Epithelial cell of proximal tubule (primary cell): ENCODE measurements around the gene UBXN10. TPM values are rescaled to one million over a fixed set of nuclear protein-coding genes. Genes with fewer than 3 reads are reported as not detected.

Source experiments
- DNase-seq: peaks from one replicate; pipeline ENCODE4 v3.0.0-alpha.2; 2011; ENCODE audit warnings: low read depth
- H3K4me3 ChIP-seq: 2 replicates; pipeline ENCODE4 v1.5.1; 2011; ENCODE audit warnings: low read depth, mild to moderate bottlenecking, low read length
- total RNA-seq: library from RNA; depleted of rRNA; stranded (reverse); fragments of >200 nt; gene quantifications from 2 replicates; pipeline ENCODE4 v1.2.3, GENCODE V29; 2015
- TF ChIP-seq, protein P1 (sequence below): conservative IDR thresholded peaks from 2 replicates; pipeline ENCODE4 v1.5.1; 2012; ENCODE audit warnings: low read depth, mild to moderate bottlenecking, low read length

The UBXN10 gene
- total RNA-seq, 1 donor from 2014 or later, result 0.23 TPM

GRCh38 chr1:20199840-20200239, 13.9 kb downstream of the UBXN10 start:
- DNase-seq, result no peak
- no peak overlapping the region for H3K4me3 ChIP-seq
- TF ChIP-seq, protein P1, sequence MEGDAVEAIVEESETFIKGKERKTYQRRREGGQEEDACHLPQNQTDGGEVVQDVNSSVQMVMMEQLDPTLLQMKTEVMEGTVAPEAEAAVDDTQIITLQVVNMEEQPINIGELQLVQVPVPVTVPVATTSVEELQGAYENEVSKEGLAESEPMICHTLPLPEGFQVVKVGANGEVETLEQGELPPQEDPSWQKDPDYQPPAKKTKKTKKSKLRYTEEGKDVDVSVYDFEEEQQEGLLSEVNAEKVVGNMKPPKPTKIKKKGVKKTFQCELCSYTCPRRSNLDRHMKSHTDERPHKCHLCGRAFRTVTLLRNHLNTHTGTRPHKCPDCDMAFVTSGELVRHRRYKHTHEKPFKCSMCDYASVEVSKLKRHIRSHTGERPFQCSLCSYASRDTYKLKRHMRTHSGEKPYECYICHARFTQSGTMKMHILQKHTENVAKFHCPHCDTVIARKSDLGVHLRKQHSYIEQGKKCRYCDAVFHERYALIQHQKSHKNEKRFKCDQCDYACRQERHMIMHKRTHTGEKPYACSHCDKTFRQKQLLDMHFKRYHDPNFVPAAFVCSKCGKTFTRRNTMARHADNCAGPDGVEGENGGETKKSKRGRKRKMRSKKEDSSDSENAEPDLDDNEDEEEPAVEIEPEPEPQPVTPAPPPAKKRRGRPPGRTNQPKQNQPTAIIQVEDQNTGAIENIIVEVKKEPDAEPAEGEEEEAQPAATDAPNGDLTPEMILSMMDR, result no peak

DNA sequence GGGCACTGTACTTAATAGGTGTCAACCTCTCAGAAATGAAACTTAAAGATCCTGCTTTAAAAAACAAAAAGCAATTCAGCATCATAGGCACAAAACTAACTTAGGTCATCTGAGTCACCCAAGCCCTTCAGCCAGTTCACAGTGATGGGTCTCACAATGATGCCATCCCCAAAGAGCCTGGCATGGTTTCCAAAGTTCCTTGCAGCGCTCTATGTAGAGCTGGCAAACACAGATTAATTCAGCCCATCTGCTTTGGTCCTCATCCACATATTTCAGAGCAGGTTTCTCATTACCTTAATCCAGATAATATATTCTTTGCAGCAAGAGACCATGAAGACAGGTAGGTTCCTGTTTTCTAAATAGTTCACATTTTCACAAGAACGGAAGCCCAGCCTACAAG, 15.1 kb downstream of the UBXN10 start:
- H3K4me3 ChIP-seq, result no peak overlapping the region
- DNase-seq, result no peak

DNA sequence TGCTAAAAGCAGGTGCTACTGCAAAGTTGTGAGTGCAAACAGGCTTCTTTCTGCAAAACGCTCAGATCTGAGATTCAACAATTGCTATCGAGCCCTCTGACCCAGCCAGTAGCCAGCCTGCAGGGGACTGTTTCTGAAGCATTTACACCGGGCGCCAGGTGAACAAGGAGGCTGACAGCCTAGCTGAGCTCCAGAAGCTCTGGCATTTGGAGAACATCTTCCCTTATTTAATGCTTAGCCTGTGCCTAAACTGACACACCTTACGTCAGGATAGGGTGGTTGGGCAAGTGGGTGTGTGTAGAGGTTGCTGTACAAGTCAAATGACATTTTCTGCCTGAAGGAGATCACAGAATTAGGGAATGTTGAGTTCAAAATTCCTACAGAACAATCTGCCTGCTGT, 16.3 kb downstream of the UBXN10 start:
- TF ChIP-seq, protein P1, result no peak

More for the DNA sequence above, 15.1 kb downstream of the UBXN10 start:
- TF ChIP-seq, protein P1, result no peak

GRCh38 chr1:20207546-20207945, 21.6 kb downstream of the UBXN10 start:
- TF ChIP-seq, protein P1, result no peak
- H3K4me3 ChIP-seq, result no peak overlapping the region
- no peak for DNase-seq

More for the DNA sequence above, 16.3 kb downstream of the UBXN10 start:
- no peak for DNase-seq
- H3K4me3 ChIP-seq, result no peak overlapping the region

- DNase-seq, result no peak
- H3K4me3 ChIP-seq, result no peak overlapping the region
- TF ChIP-seq, protein P1, result no peak
Measured at GRCh38 chr1:20209471-20209870, 23.6 kb downstream of the UBXN10 start.

DNA sequence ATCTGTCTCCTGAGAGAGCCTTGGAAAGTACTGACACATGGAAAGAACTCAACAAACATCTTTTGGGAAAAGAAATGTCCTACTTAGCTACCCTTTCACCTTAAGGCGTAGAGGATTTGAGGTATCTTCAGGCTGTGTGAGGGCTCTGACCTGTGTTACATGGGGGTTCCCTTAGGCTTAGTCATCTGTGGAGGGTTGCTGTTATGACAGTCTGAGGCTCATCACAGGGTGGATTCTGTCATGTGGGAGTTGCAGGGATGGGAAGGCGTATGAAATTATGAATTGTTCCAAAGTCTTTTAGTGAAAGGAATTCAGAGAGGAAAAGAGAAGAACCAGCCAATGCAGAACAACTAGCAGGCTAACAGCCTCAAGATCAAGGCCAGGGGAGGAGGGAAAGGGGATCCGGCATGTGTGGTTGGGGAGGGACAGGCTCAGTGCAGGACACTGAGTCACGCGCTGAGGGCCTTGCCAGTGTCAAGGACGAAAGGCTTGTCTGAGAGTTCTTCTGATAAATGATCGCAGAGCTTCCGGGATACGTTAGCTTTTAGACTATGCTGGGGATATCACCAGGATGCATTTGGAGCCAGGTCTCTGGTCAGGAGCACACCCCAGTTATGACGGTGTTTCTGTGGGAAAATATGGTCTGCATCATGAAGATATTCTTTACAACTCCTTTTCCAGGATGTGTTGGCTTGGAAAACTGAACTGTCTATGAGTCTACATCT, 25.0 kb downstream of the UBXN10 start:
- DNase-seq, result no peak

More for the DNA sequence above, 25.0 kb downstream of the UBXN10 start:
- TF ChIP-seq, protein P1, result no peak
- no peak overlapping the region for H3K4me3 ChIP-seq
